Stimulated activated CD4-positive, alpha-beta T cell treated with anti-CD3 and anti-CD28 coated beads, TNF-alpha, amount 100 ng/mL, for 1 hour (primary cell): ENCODE measurements around the gene KRT1.
"Not testable (repeated sequence)": the region's sequence is repeated elsewhere in the genome, so short reads cannot be mapped to it uniquely, and the experiment has no call there.

Experiments
- DNase-seq, 3 donors: peaks; one replicate each; pipeline ENCODE4 v3.0.0-alpha.2; 2020; ENCODE audit warnings: low read depth in 3 of 3, low spot score in 1 of 3

KRT1 gene

DNA sequence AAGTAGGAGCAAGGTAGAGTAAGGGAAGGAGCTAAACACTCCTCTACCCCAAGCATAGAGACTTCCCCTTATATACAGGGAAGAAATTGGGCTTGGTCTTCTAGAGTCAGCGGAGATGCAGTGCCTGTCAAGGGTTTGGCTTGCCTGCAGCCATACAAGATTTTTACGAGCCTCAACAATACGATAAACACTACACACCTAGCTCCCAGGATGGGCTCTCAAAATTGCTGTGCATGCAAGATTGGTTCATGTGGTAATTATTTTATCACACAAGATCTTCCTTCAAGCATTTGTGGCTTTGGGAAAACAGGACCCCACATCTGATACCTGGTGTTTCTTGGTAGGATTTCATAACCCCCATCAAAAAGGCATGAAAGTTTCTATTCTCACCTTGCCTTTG, at the start of gene KRT1:
Gene KRT1 (minus strand): TSS at position 45 of the 400 bp plus-strand sequence. CDS start 59 bp downstream, outside the sequence.
- DNase-seq, result no peak

DNA sequence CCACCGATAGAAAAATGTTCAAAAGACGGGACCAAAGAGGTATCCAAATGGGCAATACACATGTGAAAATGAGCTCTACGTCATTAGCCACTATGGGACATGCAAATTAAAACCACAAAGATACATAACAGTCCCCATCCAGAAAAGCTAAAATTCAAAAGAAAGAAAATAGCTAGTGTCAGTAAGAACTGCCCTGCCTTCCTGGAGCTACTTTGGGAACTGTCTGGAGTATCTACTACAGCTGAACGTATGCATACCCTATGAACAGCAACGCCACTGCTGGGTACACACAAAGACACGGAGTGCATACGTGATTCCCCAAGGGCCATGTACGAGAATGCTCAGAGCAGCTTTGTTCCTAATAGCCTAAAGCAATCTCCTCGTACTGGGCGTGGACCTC, 48.9 kb upstream of the KRT1 start:
- no peak for DNase-seq

DNA sequence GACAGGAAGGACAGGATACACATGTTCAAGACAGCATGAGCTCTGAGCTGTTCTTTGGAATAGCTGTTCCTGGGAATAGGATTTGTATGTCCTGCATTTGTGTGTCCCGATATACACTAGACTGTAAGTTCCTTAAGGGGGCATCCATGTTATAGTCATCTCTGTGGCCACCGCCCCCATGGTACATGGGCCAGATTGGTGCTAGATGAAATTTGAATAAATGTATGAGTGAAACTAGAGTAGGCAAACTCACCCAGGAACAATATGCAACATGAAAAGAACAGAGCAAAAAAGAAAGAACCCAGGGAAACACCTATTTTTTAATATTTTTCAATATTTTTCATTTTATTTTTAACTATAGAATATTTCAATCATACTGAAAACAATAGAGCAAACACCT, 48.2 kb upstream of the KRT1 start:
- DNase-seq, result no peak

DNA sequence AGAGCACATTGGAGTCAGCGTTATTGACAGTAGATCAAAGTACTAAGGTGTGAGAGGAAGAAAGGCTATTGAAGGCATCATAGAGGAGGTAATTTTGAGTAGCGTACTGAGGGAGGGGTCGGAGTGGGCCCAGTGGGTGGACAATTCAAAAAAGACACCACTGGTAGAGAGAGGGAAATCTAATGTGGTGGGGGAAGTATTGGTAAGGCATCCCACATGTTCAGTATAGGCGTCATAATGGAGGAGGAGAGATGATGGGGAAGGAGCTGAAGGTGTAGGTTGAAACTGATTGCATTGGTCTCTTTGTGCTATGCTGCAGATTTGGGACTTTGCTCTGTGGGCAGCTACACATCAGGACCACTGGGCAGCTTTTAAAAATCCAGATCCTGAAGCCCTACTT, 46.8 kb upstream of the KRT1 start:
- no peak for DNase-seq

DNA sequence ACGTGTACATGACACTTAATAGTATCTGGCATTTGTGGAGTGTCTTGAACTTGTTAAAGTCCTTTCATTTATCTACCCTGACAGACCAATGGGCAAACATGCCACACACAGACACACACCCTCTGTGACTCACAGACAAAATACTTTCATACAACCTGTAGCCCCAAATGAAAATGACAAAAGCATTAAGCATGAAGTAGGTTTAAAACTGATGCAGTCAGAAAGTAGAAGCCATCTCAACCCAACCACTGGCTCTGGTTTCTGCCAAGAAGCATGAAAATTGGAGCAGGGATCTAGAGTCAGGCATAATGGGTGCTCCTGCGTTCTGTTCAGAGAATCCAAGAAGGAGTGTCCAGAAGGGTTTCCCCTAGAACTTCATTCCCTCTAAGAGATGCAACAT, 46.2 kb upstream of the KRT1 start:
- no peak for DNase-seq

DNA sequence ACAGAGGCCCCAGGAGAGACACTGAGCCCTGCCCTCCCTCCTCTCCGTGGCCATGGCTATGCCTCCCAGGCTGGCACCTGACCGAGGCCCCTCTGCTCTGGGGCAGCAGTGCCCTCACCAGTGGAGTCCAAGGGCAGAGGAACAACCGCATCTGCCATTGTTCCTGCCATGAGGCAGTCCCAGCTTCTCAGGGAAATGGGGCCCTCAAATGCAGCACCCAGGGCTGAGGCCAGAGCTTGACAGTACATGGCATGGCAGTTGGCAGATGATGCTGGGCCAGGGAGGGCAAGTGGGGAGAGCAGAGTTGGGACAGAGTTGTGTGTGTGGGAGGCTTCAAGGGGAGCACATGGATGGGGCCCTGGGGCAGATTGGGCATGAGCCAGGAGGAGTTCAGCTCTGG, 44.2 kb upstream of the KRT1 start:
- DNase-seq, result no peak

DNA sequence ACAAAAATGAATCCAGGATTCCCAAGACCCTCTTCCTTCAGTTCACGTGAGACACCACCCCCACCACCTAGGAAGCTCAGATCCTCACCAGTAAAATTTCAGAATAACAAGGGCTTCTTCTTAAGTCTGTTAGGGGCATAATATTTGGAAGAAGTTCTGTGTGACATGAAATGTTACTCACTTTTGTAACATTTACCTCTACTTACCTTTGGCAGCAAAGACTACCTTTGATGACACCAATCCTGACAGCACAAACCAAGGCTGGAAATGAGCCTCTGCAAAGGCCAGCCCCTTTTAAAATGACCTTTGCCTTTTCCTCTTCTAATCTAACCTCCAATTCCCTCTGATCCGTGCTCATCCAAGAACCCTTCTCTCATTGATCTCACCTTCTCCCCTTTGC, 42.5 kb upstream of the KRT1 start:
- no peak for DNase-seq

DNA sequence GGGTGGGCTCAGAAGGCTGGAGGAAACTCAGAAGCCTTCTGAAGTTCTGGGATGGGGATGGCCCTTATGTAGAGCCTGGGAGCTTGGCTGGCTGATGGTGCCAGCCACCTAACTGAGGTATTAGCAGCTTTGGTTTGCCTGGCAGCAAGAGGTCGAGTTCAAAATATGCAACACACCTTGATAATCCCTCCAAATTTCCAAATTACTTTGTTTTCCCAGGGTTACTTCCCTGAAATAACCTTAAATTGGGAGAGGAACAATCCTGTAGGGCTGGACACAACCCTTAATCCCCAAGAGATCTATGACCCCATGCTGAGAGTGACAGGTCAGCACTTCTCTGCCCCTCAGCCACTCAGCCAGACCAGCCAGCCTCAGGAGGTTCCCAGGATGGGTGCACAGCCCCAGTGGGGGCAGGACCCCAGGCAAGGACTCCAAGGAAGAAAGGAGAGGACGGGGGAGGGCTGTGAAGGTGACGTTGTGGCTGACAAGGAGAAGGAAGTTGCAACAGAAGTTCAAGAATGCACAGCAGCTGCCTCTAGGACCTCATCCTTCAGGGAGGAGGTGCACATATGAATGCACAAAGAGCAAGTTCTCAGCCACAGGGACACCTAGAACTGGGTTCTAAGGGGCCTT, 41.7 kb upstream of the KRT1 start:
- DNase-seq, result no peak

DNA sequence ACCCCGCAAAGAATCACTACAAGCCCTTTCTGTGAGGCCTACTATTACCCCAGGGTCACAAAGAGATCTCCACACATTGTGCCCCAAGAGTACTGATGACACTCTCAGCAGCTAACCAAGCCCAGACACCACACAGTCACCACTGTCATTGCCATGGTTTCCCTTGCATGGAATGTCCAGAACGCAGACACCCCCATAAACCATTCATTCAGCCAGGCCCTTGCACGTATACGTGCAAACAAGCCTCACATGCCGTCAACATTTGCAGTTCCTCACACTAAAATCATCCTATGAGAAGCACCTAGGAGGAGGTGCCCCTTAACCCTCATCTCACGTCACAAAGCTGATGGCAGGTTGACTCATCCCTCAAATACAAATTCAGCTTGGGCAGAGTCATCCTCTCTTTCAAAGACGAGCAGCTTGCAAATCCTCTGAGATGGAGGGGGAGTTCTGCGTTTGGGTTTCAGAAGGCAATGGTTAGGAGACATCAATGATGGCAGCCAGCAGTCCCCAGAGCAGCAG, 40.2 kb upstream of the KRT1 start:
- DNase-seq, result no peak

DNA sequence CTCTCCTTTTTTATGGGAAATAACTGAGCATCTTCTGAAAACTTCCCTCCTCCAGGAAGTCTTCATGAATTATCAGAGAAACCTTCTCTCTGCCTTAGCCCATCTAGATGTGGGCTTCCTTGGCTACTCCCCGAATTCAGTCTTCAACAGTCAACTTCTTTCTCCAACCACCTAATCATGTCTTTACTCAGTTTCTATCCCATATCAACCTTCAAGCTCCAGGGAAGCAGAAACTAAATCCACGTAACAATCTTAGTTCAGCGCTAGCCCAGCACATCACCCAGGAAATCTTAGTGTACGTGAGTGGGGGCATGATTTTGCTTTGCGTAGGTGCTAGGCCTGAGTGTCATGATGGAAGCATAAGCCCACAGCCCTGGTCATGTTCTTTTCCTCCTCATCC, 35.9 kb upstream of the KRT1 start:
- no peak for DNase-seq

DNA sequence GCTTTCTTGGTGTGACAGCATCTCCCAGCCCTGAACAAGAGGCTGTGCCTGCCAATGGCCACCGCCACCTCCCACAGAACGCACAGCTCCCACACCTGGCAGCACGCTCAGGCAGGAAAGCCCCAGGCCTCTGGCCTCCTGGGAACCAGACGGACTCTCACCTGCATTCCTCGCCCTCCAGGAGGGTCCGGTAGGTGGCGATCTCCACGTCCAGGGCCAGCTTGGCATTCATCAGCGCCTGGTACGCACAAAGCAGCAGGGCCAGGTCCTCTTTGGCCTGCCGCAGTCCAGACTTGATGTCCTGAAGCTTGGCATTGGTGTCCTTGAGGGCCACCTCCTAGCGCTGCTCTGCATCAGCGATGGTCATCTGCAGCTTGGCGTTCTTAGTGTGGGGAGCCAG, 35.2 kb upstream of the KRT1 start:
- no peak for DNase-seq

DNA sequence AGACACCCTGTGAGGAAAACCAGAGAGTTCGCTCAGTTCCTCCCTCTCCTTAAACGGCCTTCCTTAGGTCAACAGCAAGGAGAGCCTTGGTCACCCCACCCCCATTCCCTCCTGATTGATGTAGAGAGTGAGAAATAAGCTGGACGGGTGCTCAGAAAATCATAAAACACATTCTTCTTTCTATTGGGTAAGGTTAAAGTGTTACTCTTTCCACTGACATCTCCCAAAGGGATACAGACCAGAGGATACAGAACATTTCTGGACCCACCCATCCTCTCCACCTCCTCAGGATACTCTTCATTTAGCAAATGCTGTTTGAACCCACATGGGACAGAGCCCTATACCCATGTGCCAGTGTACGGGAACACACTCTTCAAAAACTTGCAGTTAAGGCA, 34.7 kb upstream of the KRT1 start:
- no peak for DNase-seq

DNA sequence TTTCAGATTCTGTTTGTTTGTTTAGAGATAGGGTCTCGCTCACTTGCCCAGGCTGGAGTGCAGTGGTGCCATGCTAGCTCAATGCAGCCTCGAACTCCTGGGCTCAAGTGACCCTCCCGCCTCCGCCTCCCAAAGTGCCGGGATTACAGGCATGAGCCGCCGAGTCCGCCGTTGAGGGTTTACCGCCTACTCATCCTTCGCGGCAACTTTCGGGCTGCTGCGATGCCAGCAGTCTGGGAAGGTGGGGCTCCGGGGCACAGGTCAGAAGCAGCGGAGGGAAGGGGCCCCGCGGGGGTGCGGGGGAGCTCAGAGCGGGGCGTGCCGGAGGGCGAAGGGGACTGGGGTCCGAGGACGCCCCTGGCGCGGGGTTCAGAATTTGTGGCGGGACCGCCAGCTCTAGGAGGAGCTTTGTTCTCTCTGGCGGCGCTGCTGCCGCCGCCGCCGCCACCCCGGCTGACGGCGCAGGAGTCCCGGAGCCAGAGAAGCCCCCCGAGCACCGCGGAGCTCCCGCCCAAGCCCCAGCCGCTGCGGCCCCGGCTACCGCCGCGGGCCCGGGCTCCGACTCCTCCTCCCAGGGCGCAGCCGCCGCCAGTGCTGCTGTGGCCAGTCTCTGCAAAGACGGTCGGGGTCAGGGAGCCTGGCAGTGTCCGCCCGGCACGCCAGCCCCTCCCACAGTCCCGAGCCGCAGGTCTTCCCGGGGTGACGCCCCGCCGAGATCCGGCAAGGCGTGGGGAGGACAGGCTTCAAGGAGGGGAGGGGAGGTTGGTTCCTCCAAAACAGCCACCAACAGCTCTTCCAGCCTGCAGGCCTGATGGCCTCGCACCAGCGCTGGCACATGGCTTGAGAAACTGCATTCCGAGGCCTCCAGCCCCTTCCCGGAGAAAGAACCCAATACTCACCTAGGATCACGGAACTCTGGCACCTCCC, 34.0 kb upstream of the KRT1 start:
- peak in 1 of 3 donors; percentile 11 for DNase-seq

DNA sequence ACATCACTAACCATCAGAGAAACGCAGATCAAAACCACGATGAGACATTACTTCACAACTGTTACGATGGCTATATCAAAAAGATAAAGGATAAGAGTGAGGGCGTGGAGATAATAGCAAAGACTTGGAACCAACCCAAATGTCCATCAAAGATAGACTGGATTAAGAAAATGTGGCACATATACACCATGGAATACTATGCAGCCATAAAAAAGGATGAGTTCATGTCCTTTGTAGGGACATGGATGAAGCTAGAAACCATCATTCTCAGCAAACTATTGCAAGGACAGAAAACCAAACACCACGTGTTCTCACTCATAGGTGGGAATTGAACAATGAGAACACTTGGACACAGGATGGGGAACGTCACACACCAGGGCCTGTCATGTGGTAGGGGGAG, 31.9 kb upstream of the KRT1 start:
- DNase-seq, result not testable (repeated sequence)

DNA sequence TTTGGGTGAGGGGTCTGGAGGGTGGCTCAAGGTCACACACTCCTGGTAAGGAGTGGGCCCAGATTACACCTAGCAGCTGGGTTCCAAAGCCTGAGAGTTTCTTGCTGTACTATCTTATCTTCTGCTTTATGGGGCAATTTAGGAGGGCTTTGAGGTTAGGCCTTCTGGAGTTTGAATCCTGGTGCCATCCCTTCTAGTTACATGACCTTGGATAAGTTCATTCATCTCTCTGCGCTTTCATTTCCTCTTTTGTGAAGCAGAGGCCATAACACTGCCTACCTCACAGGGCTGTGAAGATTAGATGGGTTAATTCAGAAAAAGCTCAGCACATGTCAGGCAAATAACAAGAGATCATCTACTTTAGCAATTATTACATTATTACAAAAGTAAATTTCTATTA, 30.5 kb upstream of the KRT1 start:
- no peak for DNase-seq

DNA sequence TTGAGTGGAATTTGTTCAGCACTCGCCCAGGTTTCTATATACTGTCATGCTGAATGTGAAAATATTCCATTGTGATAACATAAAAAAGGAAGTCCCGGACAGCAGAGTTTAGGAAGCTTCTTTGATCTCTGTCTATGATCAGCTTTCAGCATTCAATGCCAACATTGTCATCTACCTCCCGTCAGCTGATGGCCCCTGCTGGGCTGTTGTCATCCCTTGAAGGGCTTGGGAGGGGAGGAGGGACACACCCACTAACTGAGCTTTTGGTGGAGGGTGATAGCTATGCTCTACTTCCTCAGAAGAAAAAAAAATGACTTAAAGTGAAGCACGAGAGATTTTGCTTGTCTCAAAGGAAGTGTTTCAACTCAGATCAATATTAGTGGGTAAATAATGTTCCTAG, 27.8 kb upstream of the KRT1 start:
- DNase-seq, result no peak

DNA sequence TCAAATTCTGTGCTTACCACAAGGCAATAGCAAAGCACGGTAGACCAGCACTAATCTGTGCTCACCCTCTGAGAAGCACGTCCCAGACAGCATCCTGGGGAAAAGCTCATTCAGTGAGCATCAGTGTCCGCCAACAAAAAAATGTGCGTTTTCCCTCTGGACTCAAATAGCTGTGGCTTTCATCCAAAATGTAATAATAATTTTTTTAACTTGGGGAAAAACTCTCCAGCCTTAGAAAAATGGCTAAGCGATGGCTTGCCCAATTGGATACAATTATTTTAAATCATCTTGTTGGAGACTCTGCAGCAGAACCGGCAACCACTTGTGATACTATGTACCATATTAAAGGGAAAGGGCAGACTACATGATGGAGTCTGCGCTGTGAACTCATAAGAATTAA, 24.3 kb upstream of the KRT1 start:
- no peak for DNase-seq

DNA sequence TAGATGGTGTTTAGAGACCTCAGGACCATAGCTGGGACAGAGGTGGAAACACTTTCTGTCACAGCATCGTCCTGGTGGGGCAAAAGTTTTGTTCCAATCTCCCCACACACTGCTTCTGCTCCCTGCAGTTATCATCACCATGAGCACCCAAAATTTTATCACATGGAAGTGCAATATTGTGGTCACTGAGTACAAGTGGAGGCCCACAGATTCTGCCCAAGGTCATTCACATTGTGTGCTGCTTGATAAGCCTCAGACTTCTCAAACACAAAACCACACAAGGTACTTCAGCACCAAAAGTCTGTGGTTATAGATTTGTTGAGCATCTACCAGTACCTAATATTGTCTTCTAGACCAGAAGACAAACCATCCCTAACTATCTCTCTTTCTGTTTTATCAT, 23.7 kb upstream of the KRT1 start:
- no peak for DNase-seq

DNA sequence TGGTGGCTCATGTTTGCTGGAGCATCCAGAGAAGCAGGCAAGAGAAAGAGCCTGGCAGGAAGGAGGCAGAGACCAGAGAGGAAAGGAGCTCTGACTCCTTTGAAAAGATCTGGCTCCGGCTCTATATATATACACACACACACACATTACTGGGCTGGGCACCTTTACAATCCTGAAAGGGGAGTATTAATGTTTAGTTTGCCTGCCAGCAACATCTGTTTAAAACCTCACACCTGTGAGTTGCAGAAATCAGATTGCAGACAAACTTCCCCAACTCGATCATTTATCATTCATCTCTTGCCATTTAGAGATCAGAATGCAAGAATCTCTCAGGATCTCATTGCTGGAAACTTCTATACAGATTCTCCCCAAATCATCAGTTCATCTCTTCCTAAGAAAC, 23.2 kb upstream of the KRT1 start, which contains the start of gene KRT77:
Gene KRT77 (minus strand): TSS at position 101 of the 400 bp plus-strand sequence. CDS start 90 bp downstream, at position 11.
- DNase-seq, result no peak

DNA sequence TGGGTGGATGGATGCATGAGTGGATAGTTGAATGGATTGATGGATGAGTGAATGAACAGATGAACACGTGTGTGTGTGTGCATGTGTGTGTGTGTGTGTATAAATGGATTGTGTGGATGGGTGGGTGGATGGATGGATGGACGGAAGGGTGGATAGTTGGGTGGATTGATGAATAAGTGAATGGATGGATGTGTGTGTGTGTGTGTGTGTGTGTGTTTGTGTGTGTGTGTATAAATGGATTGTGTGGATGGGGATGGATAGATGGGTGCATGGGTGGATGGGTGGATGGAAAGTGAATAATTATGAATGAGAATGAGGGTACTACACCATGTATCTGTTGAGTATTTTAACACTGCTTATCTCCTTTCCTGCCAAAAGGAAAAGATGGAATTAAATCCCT, 22.1 kb upstream of the KRT1 start:
- no peak for DNase-seq

DNA sequence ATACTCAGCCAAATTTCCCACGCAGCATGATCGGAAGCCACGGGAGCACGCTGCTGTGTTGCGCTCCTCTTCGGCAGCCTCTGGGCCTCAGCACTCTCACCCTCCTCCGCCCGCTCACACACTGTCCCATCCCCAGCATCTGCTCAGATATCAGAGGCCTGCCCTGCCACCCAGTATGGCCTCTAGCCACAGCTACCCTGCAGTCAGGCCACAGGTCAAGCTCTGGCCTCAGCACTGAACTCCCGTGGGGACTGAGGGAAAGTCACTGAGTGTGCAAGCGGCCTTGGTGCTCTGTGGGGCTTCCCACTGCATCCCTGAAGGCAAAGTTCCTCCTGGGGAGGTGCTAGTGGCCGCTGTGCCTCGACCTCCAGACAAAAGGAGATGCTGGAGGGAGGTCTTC, 21.1 kb upstream of the KRT1 start:
- no peak for DNase-seq

DNA sequence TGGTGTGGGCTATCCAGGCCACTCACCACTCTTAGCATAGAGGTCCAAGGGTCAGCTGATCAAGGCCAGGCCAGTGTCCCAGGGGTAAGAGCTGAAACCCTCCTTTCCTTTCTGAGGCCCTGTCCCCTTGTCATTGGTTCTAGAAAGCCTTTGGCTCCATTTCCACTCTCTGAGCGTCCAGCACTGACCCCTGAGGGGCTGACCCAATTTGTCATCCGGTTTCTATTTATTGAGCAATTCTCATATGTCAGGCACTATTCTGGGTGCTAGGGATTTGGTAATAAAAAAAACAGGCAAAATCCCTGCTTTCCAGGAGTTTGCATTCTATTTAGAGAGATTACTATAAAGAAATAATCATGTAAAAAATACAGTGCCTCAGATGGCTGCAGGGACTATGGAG, 19.8 kb upstream of the KRT1 start:
- no peak for DNase-seq
